K562 (cell line): Measurements from ENCODE around the gene CYLD. TPM values are rescaled to one million over a fixed set of nuclear protein-coding genes. Genes with fewer than 3 reads are reported as not detected.

Experiments
- ATAC-seq: fragments of 200-7000 bp; cut with Tn5 transposase; 3 replicates; pipeline ENCODE4 v1.9.1; 2020; ENCODE audit warnings: moderate library complexity
- BruUV-seq: library from RNA; stranded (reverse); fragments of 400-500 nt; replicated peaks from 2 replicates; lab custom pipeline; 2021; lab: Mats Ljungman, UMichigan
- CTCF ChIA-PET: fragments of 300-600 bp; formaldehyde crosslinking; extraction: SDS; loops from one replicate; lab custom pipeline; 2021; ENCODE audit warnings: low intra/inter-chr PET ratio; lab: Yijun Ruan, JAX
- POLR2A ChIA-PET: fragments of 300-600, 350-650 bp; sonication (Branson Sonifier 250); formaldehyde crosslinking; extraction: SDS; loops from one replicate; lab custom pipeline; 2021; ENCODE audit warnings: antibody characterized with exemption, inconsistent platforms; lab: Yijun Ruan, JAX
- DNase-seq, 4 experiments: peaks; one replicate each; pipeline versions ENCODE4 v3.0.0 to v3.0.0-alpha.2; 2011 to 2018; ENCODE audit warnings: low spot score in 3 of 4, mixed read lengths in 3 of 4; ENCODE audit errors: extremely low read depth in 1 of 4
- FAIRE-seq: peaks from 2 replicates; lab custom pipeline; 2011; peaks lifted over from hg19 to GRCh38; lab: Jason Lieb, UNC
- H2AFZ ChIP-seq: 2 replicates; pipeline ENCODE4 v1.6.0; 2011; ENCODE audit warnings: low read depth, low read length, control low read depth, inconsistent platforms
- H3K27ac ChIP-seq: fragments of 200-600 bp; 3 replicates; pipeline ENCODE4 v1.8.0; 2011; ENCODE audit warnings: low read depth, mild to moderate bottlenecking, control low read depth, inconsistent platforms, low read length, moderate library complexity, mixed read lengths; ENCODE audit errors: extremely low read depth
- H3K27me3 ChIP-seq, 2 experiments: fragments of 300-600 bp in 1 of 2; 2 replicates in 1 of 2; 3 replicates in 1 of 2; pipeline versions ENCODE4 v1.6.0 to v1.8.0; 2011; ENCODE audit warnings: inconsistent platforms in 2 of 2, low read length in 2 of 2, mild to moderate bottlenecking in 1 of 2, mixed read lengths in 1 of 2, moderate library complexity in 1 of 2; ENCODE audit not compliant: control insufficient read depth in 2 of 2, insufficient read depth in 2 of 2
- H3K36me3 ChIP-seq: fragments of 300-600 bp; 3 replicates; pipeline ENCODE4 v1.8.0; 2011; ENCODE audit warnings: mild to moderate bottlenecking, low read length, inconsistent platforms; ENCODE audit not compliant: control insufficient read depth, insufficient read depth
- H3K4me1 ChIP-seq, 2 experiments: fragments of 200-600 bp in 1 of 2; replicated peaks in 1 of 2; 2 replicates in 1 of 2; 3 replicates in 1 of 2; pipeline versions ENCODE4 v1.5.1 to v1.8.0; 2011; ENCODE audit warnings: inconsistent platforms in 2 of 2, low read length in 2 of 2, mild to moderate bottlenecking in 1 of 2, mixed read lengths in 1 of 2, moderate library complexity in 1 of 2; ENCODE audit not compliant: control insufficient read depth in 2 of 2, insufficient read depth in 2 of 2
- H3K4me2 ChIP-seq: 2 replicates; pipeline ENCODE4 v1.6.1; 2011; ENCODE audit warnings: low read length, control low read depth, inconsistent platforms, mixed read lengths; ENCODE audit not compliant: insufficient read depth
- H3K4me3 ChIP-seq: fragments of 200-600 bp; sonication (generic), shearing (Covaris generic); 2 replicates; pipeline ENCODE4 v1.5.1; 2016; ENCODE audit warnings: control low read depth, inconsistent platforms
- H3K79me2 ChIP-seq: fragments of 200-600 bp; 3 replicates; pipeline ENCODE4 v1.8.0; 2011; ENCODE audit warnings: low read length, inconsistent platforms; ENCODE audit not compliant: control insufficient read depth, insufficient read depth
- H3K9ac ChIP-seq, 2 experiments: 2 replicates each; pipeline versions ENCODE4 v1.6.0 to v1.6.1; 2011; ENCODE audit warnings: low read depth in 2 of 2, low read length in 2 of 2, control low read depth in 1 of 2, inconsistent platforms in 1 of 2, mild to moderate bottlenecking in 1 of 2, mixed read lengths in 1 of 2; ENCODE audit not compliant: insufficient read depth in 1 of 2
- H3K9me1 ChIP-seq: one replicate; pipeline ENCODE4 v1.6.0; 2011; ENCODE audit warnings: inconsistent platforms, mild to moderate bottlenecking, low read length, moderate library complexity; ENCODE audit not compliant: control insufficient read depth, insufficient read depth
- H3K9me3 ChIP-seq: replicated peaks from 2 replicates; pipeline ENCODE4 v1.5.1; 2011; ENCODE audit warnings: low read depth, low read length, inconsistent platforms; ENCODE audit not compliant: control insufficient read depth, insufficient read depth
- H4K20me1 ChIP-seq: replicated peaks from 2 replicates; pipeline ENCODE4 v1.6.1; 2011; ENCODE audit warnings: low read length, inconsistent platforms, mixed read lengths; ENCODE audit not compliant: control insufficient read depth, insufficient read depth
- ATF2 ChIP-seq: sonication (generic); formaldehyde crosslinking; IDR thresholded peaks from 2 replicates; pipeline ENCODE4 v1.8.1; 2022; ENCODE audit warnings: missing genetic modification reagents
- FOXO4 ChIP-seq: fragments of 450-650 bp; formaldehyde crosslinking; IDR thresholded peaks from 2 replicates; pipeline ENCODE4 v1.4.0; 2020; ENCODE audit warnings: mild to moderate bottlenecking, moderate library complexity
- HLTF ChIP-seq: fragments of 450-650 bp; IDR thresholded peaks from 2 replicates; pipeline ENCODE4 v1.6.1; 2016
- HOMEZ ChIP-seq: fragments of 250-450 bp; sonication (Bioruptor Pico); IDR thresholded peaks from 2 replicates; pipeline ENCODE4 v1.4.0; 2020; ENCODE audit warnings: mild to moderate bottlenecking, moderate library complexity
- MEIS2 ChIP-seq: fragments of 450-650 bp; IDR thresholded peaks from 2 replicates; pipeline ENCODE4 v1.6.1; 2014; ENCODE audit warnings: mild to moderate bottlenecking; ENCODE audit not compliant: partially characterized antibody
- NR0B1 ChIP-seq: fragments of 450-650 bp; IDR thresholded peaks from one replicate; pipeline ENCODE4 v1.6.1; 2018; ENCODE audit warnings: mild to moderate bottlenecking, moderate library complexity; ENCODE audit not compliant: partially characterized antibody
- PKNOX1 ChIP-seq: fragments of 450-650 bp; IDR thresholded peaks from 2 replicates; pipeline ENCODE4 v1.6.1; 2016
- PREB ChIP-seq: sonication (generic); formaldehyde crosslinking; IDR thresholded peaks from 2 replicates; pipeline ENCODE4 v1.8.1; 2023; ENCODE audit warnings: mild to moderate bottlenecking, missing genetic modification reagents
- TFE3 ChIP-seq: fragments of 450-650 bp; formaldehyde crosslinking; IDR thresholded peaks from 2 replicates; pipeline ENCODE4 v1.4.0; 2020; ENCODE audit warnings: mild to moderate bottlenecking, mixed read lengths
- ZNF444 ChIP-seq: fragments of 250-450 bp; sonication (Bioruptor Pico); IDR thresholded peaks from 2 replicates; pipeline ENCODE4 v1.4.0; 2020; ENCODE audit warnings: mild to moderate bottlenecking, moderate library complexity
- WGBS: fragments of 100-300 bp; shearing (Covaris generic); methylation state at CpG from one replicate; pipeline ENCODE4 v1.1.6; 2016; ENCODE audit warnings: low coverage, mixed read lengths; ENCODE audit not compliant: insufficient coverage; ENCODE audit errors: missing lambda C conversion rate; 5-methylcytosine and 5-hydroxymethylcytosine counted together
- in situ Hi-C: fragments of 300-500 bp; cut with MboI; formaldehyde crosslinking; loops from 4 replicates; pipeline ENCODE4 v1.15.0; 2018; ENCODE audit warnings: inconsistent platforms, mixed read lengths
- intact Hi-C: fragments of 100-400 bp; cut with micrococcal nuclease; formaldehyde crosslinking; loops from 2 replicates; pipeline ENCODE4 v1.14.2; 2022
- polyA plus RNA-seq, 8 experiments: library from polyadenylated mRNA; depleted of rRNA in 4 of 8; stranded (reverse) in 5 of 8; unstranded in 3 of 8; fragments of >200 nt; fragmentation: Nextera tagmentation in 2 of 8; fragmentation: Illumina TruSeq in 1 of 8; extraction: Ambion mirVana in 2 of 8; extraction: Trizol in 1 of 8; gene quantifications; 2 replicates each; pipeline versions ENCODE4 v1.2.1 to v1.2.3, GENCODE V29; 2011 to 2014; ENCODE audit warnings: inconsistent platforms in 1 of 8, missing spikeins in 1 of 8
- total RNA-seq, 7 experiments: library from RNA; depleted of rRNA in 6 of 7; stranded (reverse); fragments of >200 nt in 6 of 7; fragmentation: Illumina TruSeq in 2 of 7; extraction: Trizol in 2 of 7; gene quantifications; 2 replicates each; pipeline versions ENCODE4 v1.2.1 to v1.2.3, GENCODE V29; 2011 to 2021; ENCODE audit warnings: low replicate concordance in 1 of 7

Gene CYLD
- total and polyA plus RNA-seq, 9 of the 15 experiments (the other 6 are each of a cell fraction or from before 2014, with no cell fraction given), result 3.4 to 7.4 (median 5.3) TPM

GRCh38 chr16:50842013-50842505 is 100.2 kb downstream of the CYLD start (continued):
- TF ChIP-seq ZNF444 (no peak), HLTF (no peak), TFE3 (CRISPR knock-in tag) (no peak)

- no TSS peak for BruUV-seq
- H4K20me1 ChIP-seq, result no peaks in the 10 kb centered on the region; the same call in 1 of the 2 replicates
- H3K9ac ChIP-seq, result no peak overlapping the region
- H3K4me1 ChIP-seq, result peaks cover 17 to 19% of the 10 kb centered on the region in 2 experiments
- in situ Hi-C loops (no loop called here), intact Hi-C loops (no loop called here)
- peaks cover 0 to 6% of the 10 kb centered on the region in 2 experiments; a peak in 1 of 5 replicates for H3K27me3 ChIP-seq
- no peaks in the 10 kb centered on the region for H3K36me3 ChIP-seq
- no peak for ATAC-seq
- CTCF ChIA-PET, result no interaction called here
- H3K9me3 ChIP-seq, result no peaks in the 10 kb centered on the region
- peak in 1 of 4 experiments; percentile 3 for DNase-seq
- H2AFZ ChIP-seq, result no peak overlapping the region
- FAIRE-seq, result no peak
- WGBS, result 6% methylated on average over 4 of the region's 4 CpGs
- no peaks in the 10 kb centered on the region for H3K79me2 ChIP-seq
- POLR2A ChIA-PET, result no interaction called here
- no peaks in the 10 kb centered on the region for H3K9me1 ChIP-seq
- H3K4me2 ChIP-seq, result no peak overlapping the region
- H3K4me3 ChIP-seq, result no peak overlapping the region
- no peak overlapping the region for H3K27ac ChIP-seq
- TF ChIP-seq ATF2 (CRISPR knock-in tag), result no peak
- TF ChIP-seq MEIS2, result peak; percentile 49
- no peak for TF ChIP-seq NR0B1
- no peak for TF ChIP-seq FOXO4 (CRISPR knock-in tag)
- TF ChIP-seq HOMEZ (CRISPR knock-in tag), result no peak
- no peak for TF ChIP-seq PREB (CRISPR knock-in tag)
- TF ChIP-seq PKNOX1, result peak; percentile 16; the same call in 1 of the 2 replicates
Measured at GRCh38 chr16:50842589-50842988, 100.7 kb downstream of the CYLD start.
